ENCODE measurements around the gene OGDH. TPM values are rescaled to one million over a fixed set of nuclear protein-coding genes. Genes with fewer than 3 reads are reported as not detected.

OGDH gene
- total and polyA plus RNA-seq, 10 of the 15 experiments (the other 5 are each of a cell fraction or from before 2014, with no cell fraction given), result 4.1 to 103 (median 48.4) TPM

DNA sequence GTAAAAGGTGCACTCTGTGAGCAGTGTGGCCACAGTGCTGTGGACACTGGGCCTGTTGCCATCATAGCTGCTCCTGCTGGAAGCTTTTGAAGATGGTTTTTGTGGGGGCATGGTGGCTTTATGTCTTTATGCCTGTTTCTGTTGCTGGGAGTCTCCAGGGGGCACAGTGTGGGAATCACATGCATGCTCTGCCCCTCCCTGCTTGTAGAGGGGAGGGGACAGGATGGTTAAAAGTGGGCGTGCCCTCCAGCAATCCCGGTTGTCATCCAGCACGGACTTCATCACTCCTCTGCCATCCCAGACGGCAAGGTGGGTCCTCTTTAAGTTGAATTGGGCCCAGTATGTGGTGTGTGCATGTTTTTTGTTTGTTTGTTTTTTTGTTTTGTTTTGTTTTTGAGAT, 20.2 kb downstream of the OGDH start (continued):
- no peak for TF ChIP-seq ZNF274 (IDR thresholded peaks at IDR 0.05; ENCODE audit: insufficient read depth, insufficient read length)
- TF ChIP-seq, protein P1, sequence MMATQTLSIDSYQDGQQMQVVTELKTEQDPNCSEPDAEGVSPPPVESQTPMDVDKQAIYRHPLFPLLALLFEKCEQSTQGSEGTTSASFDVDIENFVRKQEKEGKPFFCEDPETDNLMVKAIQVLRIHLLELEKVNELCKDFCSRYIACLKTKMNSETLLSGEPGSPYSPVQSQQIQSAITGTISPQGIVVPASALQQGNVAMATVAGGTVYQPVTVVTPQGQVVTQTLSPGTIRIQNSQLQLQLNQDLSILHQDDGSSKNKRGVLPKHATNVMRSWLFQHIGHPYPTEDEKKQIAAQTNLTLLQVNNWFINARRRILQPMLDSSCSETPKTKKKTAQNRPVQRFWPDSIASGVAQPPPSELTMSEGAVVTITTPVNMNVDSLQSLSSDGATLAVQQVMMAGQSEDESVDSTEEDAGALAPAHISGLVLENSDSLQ (IDR thresholded peaks at IDR 0.05), result no peak
- TF ChIP-seq, protein P2, sequence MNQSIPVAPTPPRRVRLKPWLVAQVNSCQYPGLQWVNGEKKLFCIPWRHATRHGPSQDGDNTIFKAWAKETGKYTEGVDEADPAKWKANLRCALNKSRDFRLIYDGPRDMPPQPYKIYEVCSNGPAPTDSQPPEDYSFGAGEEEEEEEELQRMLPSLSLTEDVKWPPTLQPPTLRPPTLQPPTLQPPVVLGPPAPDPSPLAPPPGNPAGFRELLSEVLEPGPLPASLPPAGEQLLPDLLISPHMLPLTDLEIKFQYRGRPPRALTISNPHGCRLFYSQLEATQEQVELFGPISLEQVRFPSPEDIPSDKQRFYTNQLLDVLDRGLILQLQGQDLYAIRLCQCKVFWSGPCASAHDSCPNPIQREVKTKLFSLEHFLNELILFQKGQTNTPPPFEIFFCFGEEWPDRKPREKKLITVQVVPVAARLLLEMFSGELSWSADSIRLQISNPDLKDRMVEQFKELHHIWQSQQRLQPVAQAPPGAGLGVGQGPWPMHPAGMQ (IDR thresholded peaks at IDR 0.05; ENCODE audit: borderline replicate concordance), result no peak
- TF ChIP-seq ESRRA (IDR thresholded peaks at IDR 0.05; ENCODE audit: low read length), result no peak

DNA sequence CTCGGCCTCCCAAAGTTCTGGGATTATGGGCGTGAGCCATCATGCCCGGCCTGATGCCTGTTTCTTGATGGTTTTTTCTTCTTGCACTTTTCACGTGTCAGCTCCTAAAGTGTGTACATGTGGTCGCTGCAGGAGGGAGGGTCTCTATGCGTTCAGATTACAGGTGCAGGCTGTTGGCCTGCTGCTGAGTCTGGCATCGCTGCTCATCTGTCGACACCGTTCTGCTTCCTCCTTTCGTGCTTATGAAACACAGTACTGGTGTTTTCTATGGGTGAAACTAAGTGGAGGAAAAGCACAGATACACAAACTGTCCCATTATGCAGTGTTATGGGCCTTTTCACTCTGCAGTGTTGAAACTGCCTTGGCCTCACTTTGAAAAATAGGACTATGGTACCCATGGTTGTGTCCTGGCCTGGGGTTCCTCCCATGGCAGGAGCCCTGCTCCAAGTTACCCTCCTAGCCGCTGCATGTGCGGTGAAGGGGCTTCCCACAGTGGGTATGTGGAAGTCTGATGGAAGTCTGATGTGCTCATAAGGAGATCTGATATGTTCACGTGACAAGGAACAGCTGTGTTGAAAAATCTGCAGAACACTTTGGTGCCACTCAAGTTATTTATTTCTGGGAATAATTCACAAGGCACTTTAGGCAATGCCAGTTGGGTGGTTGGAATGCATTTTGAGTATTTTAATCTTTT, 23.5 kb downstream of the OGDH start:
- intact Hi-C loops (cut with micrococcal nuclease; ENCODE audit: unreplicated experiment), result loop anchor here (10.0 kb wide), 1 partner anchor 395 kb away; no protein-coding TSS in a partner anchor
- TF ChIP-seq, protein P3, sequence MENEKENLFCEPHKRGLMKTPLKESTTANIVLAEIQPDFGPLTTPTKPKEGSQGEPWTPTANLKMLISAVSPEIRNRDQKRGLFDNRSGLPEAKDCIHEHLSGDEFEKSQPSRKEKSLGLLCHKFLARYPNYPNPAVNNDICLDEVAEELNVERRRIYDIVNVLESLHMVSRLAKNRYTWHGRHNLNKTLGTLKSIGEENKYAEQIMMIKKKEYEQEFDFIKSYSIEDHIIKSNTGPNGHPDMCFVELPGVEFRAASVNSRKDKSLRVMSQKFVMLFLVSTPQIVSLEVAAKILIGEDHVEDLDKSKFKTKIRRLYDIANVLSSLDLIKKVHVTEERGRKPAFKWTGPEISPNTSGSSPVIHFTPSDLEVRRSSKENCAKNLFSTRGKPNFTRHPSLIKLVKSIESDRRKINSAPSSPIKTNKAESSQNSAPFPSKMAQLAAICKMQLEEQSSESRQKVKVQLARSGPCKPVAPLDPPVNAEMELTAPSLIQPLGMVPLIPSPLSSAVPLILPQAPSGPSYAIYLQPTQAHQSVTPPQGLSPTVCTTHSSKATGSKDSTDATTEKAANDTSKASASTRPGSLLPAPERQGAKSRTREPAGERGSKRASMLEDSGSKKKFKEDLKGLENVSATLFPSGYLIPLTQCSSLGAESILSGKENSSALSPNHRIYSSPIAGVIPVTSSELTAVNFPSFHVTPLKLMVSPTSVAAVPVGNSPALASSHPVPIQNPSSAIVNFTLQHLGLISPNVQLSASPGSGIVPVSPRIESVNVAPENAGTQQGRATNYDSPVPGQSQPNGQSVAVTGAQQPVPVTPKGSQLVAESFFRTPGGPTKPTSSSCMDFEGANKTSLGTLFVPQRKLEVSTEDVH (IDR thresholded peaks at IDR 0.05; ENCODE audit: low read depth, partially characterized antibody), result no peak
- TF ChIP-seq, protein P4, sequence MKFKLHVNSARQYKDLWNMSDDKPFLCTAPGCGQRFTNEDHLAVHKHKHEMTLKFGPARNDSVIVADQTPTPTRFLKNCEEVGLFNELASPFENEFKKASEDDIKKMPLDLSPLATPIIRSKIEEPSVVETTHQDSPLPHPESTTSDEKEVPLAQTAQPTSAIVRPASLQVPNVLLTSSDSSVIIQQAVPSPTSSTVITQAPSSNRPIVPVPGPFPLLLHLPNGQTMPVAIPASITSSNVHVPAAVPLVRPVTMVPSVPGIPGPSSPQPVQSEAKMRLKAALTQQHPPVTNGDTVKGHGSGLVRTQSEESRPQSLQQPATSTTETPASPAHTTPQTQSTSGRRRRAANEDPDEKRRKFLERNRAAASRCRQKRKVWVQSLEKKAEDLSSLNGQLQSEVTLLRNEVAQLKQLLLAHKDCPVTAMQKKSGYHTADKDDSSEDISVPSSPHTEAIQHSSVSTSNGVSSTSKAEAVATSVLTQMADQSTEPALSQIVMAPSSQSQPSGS (IDR thresholded peaks at IDR 0.05; ENCODE audit: low read length), result no peak
- no peak for TF ChIP-seq HCFC1 (IDR thresholded peaks at IDR 0.05; ENCODE audit: low read length)
- peak; percentile 48; the same call in 1 of the 2 replicates for TF ChIP-seq IKZF1 (conservative IDR thresholded peaks at IDR 0.05)
- no peak for TF ChIP-seq BRCA1 (IDR thresholded peaks at IDR 0.05; ENCODE audit: low read depth, low read length)
- no peak for TF ChIP-seq MEF2B (IDR thresholded peaks at IDR 0.05; ENCODE audit: partially characterized antibody, poor library complexity, severe bottlenecking)
- TF ChIP-seq SREBF2 (IDR thresholded peaks at IDR 0.05; ENCODE audit: low read length), result no peak
- TF ChIP-seq IKZF2 (IDR thresholded peaks at IDR 0.05), result 0 out of 4 replicates have a peak, but pooled peaks of 1 of the 2 experiments have one; percentile 16
- TF ChIP-seq KLF5 (IDR thresholded peaks at IDR 0.05; ENCODE audit: partially characterized antibody), result no peak

More for the DNA sequence above, 23.5 kb downstream of the OGDH start:
- no peak for DNase-seq (ENCODE audit: low read depth, low spot score)
- ChIA-PET POLR2A (interaction anchor here (0.7 to 1.7 kb wide), 11 partner anchors 9 to 1574 kb away, joined by 3 to 11 read pairs (median 4); no protein-coding TSS in a partner anchor), RAD21 (ENCODE audit: unreplicated experiment) (interaction anchor here (0.9 to 13.2 kb wide), 3 partner anchors 10 to 121 kb away, joined by 3 to 130 read pairs (median 4); no protein-coding TSS in a partner anchor), CTCF (interaction anchor here (0.6 to 1.6 kb wide), 3 partner anchors 9 to 93 kb away, joined by 3 to 5 read pairs (median 3); no protein-coding TSS in a partner anchor), SMC1A (ENCODE audit: uncharacterized antibody, unreplicated experiment) (interaction anchor here (0.7 to 10.4 kb wide), 9 partner anchors 9 to 121 kb away, joined by 3 to 103 read pairs (median 5); partner anchors contain the start of gene OGDH)
- H3K36me3 ChIP-seq (ENCODE audit: control insufficient read depth in 2 of 2, insufficient read depth in 2 of 2, low read length in 1 of 2), result peaks cover 12 to 13% of the 10 kb centered on the region in 2 experiments
- H3K4me1 ChIP-seq (ENCODE audit: control insufficient read depth, insufficient read depth, low read length), result peaks cover 60% of the 10 kb centered on the region
- in situ Hi-C loops (cut with MboI), result no loop called here
- no TSS peak for BruUV-seq (replicated peaks)
- FAIRE-seq, result peak; percentile 59
- H3K27ac ChIP-seq (ENCODE audit: control insufficient read depth, insufficient read depth), result peak overlapping the region; percentile 75
- 36% methylated on average over 13 of the region's 13 CpGs for WGBS (ENCODE audit: insufficient coverage, insufficient replicate concordance, low lambda C conversion rate, missing lambda C conversion rate)
- H4K20me1 ChIP-seq (ENCODE audit: control insufficient read depth, insufficient read depth), result no peaks in the 10 kb centered on the region; the same call in 1 of the 2 replicates
- ATAC-seq, result peak; percentile 54
- no peak overlapping the region for H2AFZ ChIP-seq (ENCODE audit: control insufficient read depth, low read depth, low read length)
- H3K27me3 ChIP-seq (replicated peaks in 1 of 2; ENCODE audit: control insufficient read depth in 2 of 2, insufficient read depth in 2 of 2, low read length in 1 of 2), result no peaks in the 10 kb centered on the region
- H3K4me2 ChIP-seq (ENCODE audit: control insufficient read depth, insufficient read depth), result peak overlapping the region; percentile 69
- peaks cover 16% of the 10 kb centered on the region for H3K79me2 ChIP-seq (ENCODE audit: control insufficient read depth, insufficient read depth, low read length)
- no peaks in the 10 kb centered on the region for H3K9me3 ChIP-seq (replicated peaks; ENCODE audit: control insufficient read depth, insufficient read depth, low read length)
- no peak overlapping the region for H3K9ac ChIP-seq (ENCODE audit: control insufficient read depth, insufficient read depth, low read length)
- H3K4me3 ChIP-seq, result no peak overlapping the region
